Glutamatergic neuron (in vitro differentiated cells): ENCODE data around the gene NTHL1. TPM values are rescaled to one million over a fixed set of nuclear protein-coding genes. Genes with fewer than 3 reads are reported as not detected.

Source experiments
- DNase-seq: peaks from one replicate; pipeline ENCODE4 v3.0.0; 2022
- H3K27ac Mint-ChIP-seq: one replicate; pipeline ENCODE4 v1.8.0; 2020; ENCODE audit warnings: mild to moderate bottlenecking, mixed read lengths, inconsistent platforms; ENCODE audit not compliant: unreplicated experiment
- H3K27me3 Mint-ChIP-seq: one replicate; pipeline ENCODE4 v1.8.0; 2020; ENCODE audit warnings: mild to moderate bottlenecking, moderate library complexity, mixed read lengths, inconsistent platforms; ENCODE audit not compliant: unreplicated experiment
- H3K36me3 Mint-ChIP-seq: one replicate; pipeline ENCODE4 v1.8.0; 2020; ENCODE audit warnings: mild to moderate bottlenecking, mixed read lengths, inconsistent platforms; ENCODE audit not compliant: unreplicated experiment
- H3K4me1 Mint-ChIP-seq: one replicate; pipeline ENCODE4 v1.8.0; 2020; ENCODE audit warnings: mild to moderate bottlenecking, low read depth, mixed read lengths, inconsistent platforms; ENCODE audit not compliant: unreplicated experiment
- H3K4me3 Mint-ChIP-seq: one replicate; pipeline ENCODE4 v1.8.0; 2020; ENCODE audit warnings: mild to moderate bottlenecking, mixed read lengths, inconsistent platforms; ENCODE audit not compliant: unreplicated experiment
- H3K9me3 Mint-ChIP-seq: one replicate; pipeline ENCODE4 v1.8.0; 2020; ENCODE audit warnings: mild to moderate bottlenecking, moderate library complexity, mixed read lengths, inconsistent platforms; ENCODE audit not compliant: unreplicated experiment
- CTCF ChIP-seq: fragments of 200-600 bp; sonication (generic); IDR thresholded peaks from one replicate; pipeline ENCODE4 v1.5.0; 2021; ENCODE audit not compliant: partially characterized antibody, unreplicated experiment
- total RNA-seq: library from RNA; stranded (reverse); fragmentation: NEBNext Ultra II Directional; extraction: Animal tissue kit (Norgen Biotek cat#: 25700); gene quantifications from one replicate; pipeline ENCODE4 v1.2.1, GENCODE V29; 2021; ENCODE audit not compliant: unreplicated experiment

The NTHL1 gene
- total RNA-seq, 1 donor from 2014 or later, result 194 TPM

DNA sequence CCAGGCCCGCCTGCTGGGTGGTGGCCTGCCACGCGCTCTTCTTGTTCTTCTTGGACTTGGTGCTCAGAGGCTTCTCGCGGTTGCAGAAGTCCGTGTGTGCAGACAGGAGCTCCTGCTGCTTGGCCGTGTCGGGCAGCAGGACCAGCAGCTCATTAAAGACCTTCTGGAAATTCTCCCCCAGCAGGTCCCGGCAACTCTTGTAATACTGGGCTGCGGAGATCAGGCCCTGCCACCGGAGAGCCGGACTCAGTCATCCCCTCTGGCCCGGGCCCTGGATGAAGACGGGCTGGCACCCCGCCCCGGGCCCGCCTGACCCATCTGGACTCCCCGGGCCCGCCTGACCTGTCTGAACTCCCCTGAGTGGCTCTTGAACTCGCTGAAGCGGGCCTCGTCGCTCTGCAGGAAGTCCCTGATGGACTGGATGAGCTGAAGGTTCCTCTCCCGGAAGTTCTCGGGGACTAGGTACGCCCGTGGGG is 49.2 kb downstream of the NTHL1 start:
- no peak for DNase-seq
- no peaks in the 10 kb centered on the region for H3K36me3 Mint-ChIP-seq
- peaks cover 13% of the 10 kb centered on the region for H3K9me3 Mint-ChIP-seq
- no peak overlapping the region for H3K4me3 Mint-ChIP-seq
- TF ChIP-seq CTCF, result no peak
- H3K27ac Mint-ChIP-seq, result no peak overlapping the region
- no peaks in the 10 kb centered on the region for H3K4me1 Mint-ChIP-seq
- H3K27me3 Mint-ChIP-seq, result peaks cover 7% of the 10 kb centered on the region

- no peak for DNase-seq
- Mint-ChIP-seq H3K27me3 (peaks cover 7% of the 10 kb centered on the region), H3K36me3 (no peaks in the 10 kb centered on the region), H3K4me1 (no peaks in the 10 kb centered on the region), H3K27ac (no peak overlapping the region), H3K9me3 (peaks cover 13% of the 10 kb centered on the region), H3K4me3 (no peak overlapping the region)
- TF ChIP-seq CTCF, result no peak
Measured at GRCh38 chr16:1997494-1998359, 49.9 kb downstream of the NTHL1 start.

DNA sequence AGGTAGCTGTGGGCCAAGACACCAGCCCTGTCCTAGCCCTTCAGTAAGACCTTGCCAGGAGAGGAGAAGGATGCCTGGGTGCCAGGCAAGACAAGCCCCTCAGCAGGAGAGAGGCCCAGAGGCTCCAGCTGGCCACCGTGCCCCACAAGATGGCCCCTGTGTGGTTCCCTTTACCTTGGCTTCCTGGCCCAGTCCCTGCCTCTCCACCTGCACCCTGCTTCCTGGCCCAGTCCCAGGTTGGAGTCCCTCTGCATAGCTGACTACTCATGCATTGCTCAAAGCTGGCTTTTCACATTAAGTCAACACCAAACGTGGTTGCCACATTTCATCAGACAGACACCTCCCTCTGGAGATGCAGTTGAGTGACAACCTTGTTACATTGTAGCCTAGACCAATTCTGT is 53.9 kb downstream of the NTHL1 start:
- Mint-ChIP-seq H3K9me3 (peaks cover 12% of the 10 kb centered on the region), H3K36me3 (no peaks in the 10 kb centered on the region), H3K4me1 (peaks cover 2% of the 10 kb centered on the region), H3K27ac (no peak overlapping the region), H3K4me3 (no peak overlapping the region), H3K27me3 (peaks cover 13% of the 10 kb centered on the region)
- TF ChIP-seq CTCF, result no peak
- DNase-seq, result no peak

GRCh38 chr16:1992704-1993317 is 54.8 kb downstream of the NTHL1 start:
- peaks cover 14% of the 10 kb centered on the region for H3K27me3 Mint-ChIP-seq
- peaks cover 5% of the 10 kb centered on the region for H3K4me1 Mint-ChIP-seq
- no peak for DNase-seq
- H3K4me3 Mint-ChIP-seq, result no peak overlapping the region
- H3K36me3 Mint-ChIP-seq, result no peaks in the 10 kb centered on the region
- H3K27ac Mint-ChIP-seq, result no peak overlapping the region
- H3K9me3 Mint-ChIP-seq, result peaks cover 16% of the 10 kb centered on the region
- TF ChIP-seq CTCF, result no peak
